HepG2 (cell line): Measurements from ENCODE around the gene KCNS1.

ENCODE experiments used
- EED ChIP-seq: sonication (generic); formaldehyde crosslinking; IDR thresholded peaks from 2 replicates; pipeline ENCODE4 v1.5.0; 2020; ENCODE audit warnings: mild to moderate bottlenecking, missing genetic modification reagents
- ESRRA ChIP-seq: sonication (generic); formaldehyde crosslinking; IDR thresholded peaks from 2 replicates; pipeline ENCODE4 v1.5.1; 2020; ENCODE audit warnings: mild to moderate bottlenecking, low read depth, missing genetic modification reagents
- FLYWCH1 ChIP-seq: sonication (generic); formaldehyde crosslinking; IDR thresholded peaks from 2 replicates; pipeline ENCODE4 v1.8.1; 2023; ENCODE audit warnings: mild to moderate bottlenecking, missing genetic modification reagents
- MED1 ChIP-seq: sonication (generic); formaldehyde crosslinking; IDR thresholded peaks from 2 replicates; pipeline ENCODE4 v1.4.0; 2020; ENCODE audit warnings: missing genetic modification reagents
- POGZ ChIP-seq: sonication (generic); formaldehyde crosslinking; IDR thresholded peaks from 2 replicates; pipeline ENCODE4 v1.4.0; 2020; ENCODE audit warnings: mild to moderate bottlenecking, missing genetic modification reagents
- POLR2AphosphoS5 ChIP-seq: IDR thresholded peaks from 2 replicates; pipeline ENCODE4 v1.6.1; 2012; ENCODE audit warnings: low read depth, low read length
- RBM22 ChIP-seq: fragments of 200-400 bp; formaldehyde crosslinking; optimal IDR thresholded peaks from 2 replicates; pipeline ENCODE3; 2017; ENCODE audit warnings: mild to moderate bottlenecking, low read length, moderate library complexity
- RORA ChIP-seq: sonication (generic); formaldehyde crosslinking; IDR thresholded peaks from 2 replicates; pipeline ENCODE4 v1.5.0; 2020; ENCODE audit warnings: mild to moderate bottlenecking, missing genetic modification reagents, moderate library complexity
- YY1 ChIP-seq: IDR thresholded peaks from 2 replicates; pipeline ENCODE4 v1.6.1; 2011; ENCODE audit warnings: low read length, low read depth, moderate library complexity, mild to moderate bottlenecking; ENCODE audit not compliant: insufficient read depth, insufficient replicate concordance
- ZNF550 ChIP-seq: sonication (generic); formaldehyde crosslinking; IDR thresholded peaks from 2 replicates; pipeline ENCODE4 v1.4.0; 2020; ENCODE audit warnings: mild to moderate bottlenecking, missing genetic modification reagents, borderline replicate concordance
- TF ChIP-seq, protein P1 (sequence below): sonication (generic); formaldehyde crosslinking; IDR thresholded peaks from 2 replicates; pipeline ENCODE4 v1.5.0; 2020; ENCODE audit warnings: mild to moderate bottlenecking, missing genetic modification reagents, moderate library complexity
- TF ChIP-seq, protein P2 (sequence below): sonication (generic); formaldehyde crosslinking; IDR thresholded peaks from 2 replicates; pipeline ENCODE4 v1.4.0; 2020; ENCODE audit warnings: mild to moderate bottlenecking, low read depth, missing genetic modification reagents
- TF ChIP-seq, protein P3 (sequence below), 2 experiments: IDR thresholded peaks; 2 replicates each; pipeline ENCODE4 v1.6.1; 2011 to 2012; ENCODE audit warnings: low read length in 2 of 2, borderline replicate concordance in 1 of 2, low read depth in 1 of 2, mild to moderate bottlenecking in 1 of 2, moderate library complexity in 1 of 2

DNA sequence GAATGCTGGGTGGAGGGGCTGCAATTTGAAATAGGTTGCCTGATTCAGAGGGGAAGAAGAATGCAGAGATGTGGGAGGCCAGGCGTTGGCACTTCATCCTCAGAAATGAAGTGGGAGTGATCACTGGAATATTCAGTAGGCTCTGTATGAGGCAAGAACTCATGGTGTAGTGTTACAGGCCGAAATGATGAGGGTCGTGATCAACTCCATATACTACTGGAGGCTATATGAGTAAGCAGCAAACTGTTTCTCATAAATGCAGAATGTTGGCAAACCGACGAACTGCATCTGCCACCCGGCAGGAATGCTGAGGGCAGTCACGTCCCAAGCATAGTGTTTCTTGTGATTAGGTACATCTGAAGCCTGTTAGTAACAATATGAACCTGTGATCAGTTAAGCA, 12.7 kb downstream of the KCNS1 start:
- TF ChIP-seq RBM22 (no peak), RORA (CRISPR knock-in tag) (no peak), EED (CRISPR knock-in tag) (no peak), ESRRA (CRISPR knock-in tag) (no peak), POLR2AphosphoS5 (no peak), POGZ (CRISPR knock-in tag) (no peak), ZNF550 (CRISPR knock-in tag) (no peak), MED1 (no peak), FLYWCH1 (CRISPR knock-in tag) (no peak), YY1 (no peak)
- TF ChIP-seq, protein P1, sequence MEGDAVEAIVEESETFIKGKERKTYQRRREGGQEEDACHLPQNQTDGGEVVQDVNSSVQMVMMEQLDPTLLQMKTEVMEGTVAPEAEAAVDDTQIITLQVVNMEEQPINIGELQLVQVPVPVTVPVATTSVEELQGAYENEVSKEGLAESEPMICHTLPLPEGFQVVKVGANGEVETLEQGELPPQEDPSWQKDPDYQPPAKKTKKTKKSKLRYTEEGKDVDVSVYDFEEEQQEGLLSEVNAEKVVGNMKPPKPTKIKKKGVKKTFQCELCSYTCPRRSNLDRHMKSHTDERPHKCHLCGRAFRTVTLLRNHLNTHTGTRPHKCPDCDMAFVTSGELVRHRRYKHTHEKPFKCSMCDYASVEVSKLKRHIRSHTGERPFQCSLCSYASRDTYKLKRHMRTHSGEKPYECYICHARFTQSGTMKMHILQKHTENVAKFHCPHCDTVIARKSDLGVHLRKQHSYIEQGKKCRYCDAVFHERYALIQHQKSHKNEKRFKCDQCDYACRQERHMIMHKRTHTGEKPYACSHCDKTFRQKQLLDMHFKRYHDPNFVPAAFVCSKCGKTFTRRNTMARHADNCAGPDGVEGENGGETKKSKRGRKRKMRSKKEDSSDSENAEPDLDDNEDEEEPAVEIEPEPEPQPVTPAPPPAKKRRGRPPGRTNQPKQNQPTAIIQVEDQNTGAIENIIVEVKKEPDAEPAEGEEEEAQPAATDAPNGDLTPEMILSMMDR = no peak
- TF ChIP-seq, protein P2, sequence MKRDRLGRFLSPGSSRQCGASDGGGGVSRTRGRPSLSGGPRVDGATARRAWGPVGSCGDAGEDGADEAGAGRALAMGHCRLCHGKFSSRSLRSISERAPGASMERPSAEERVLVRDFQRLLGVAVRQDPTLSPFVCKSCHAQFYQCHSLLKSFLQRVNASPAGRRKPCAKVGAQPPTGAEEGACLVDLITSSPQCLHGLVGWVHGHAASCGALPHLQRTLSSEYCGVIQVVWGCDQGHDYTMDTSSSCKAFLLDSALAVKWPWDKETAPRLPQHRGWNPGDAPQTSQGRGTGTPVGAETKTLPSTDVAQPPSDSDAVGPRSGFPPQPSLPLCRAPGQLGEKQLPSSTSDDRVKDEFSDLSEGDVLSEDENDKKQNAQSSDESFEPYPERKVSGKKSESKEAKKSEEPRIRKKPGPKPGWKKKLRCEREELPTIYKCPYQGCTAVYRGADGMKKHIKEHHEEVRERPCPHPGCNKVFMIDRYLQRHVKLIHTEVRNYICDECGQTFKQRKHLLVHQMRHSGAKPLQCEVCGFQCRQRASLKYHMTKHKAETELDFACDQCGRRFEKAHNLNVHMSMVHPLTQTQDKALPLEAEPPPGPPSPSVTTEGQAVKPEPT (CRISPR knock-in tag) = no peak
- TF ChIP-seq, protein P3, sequence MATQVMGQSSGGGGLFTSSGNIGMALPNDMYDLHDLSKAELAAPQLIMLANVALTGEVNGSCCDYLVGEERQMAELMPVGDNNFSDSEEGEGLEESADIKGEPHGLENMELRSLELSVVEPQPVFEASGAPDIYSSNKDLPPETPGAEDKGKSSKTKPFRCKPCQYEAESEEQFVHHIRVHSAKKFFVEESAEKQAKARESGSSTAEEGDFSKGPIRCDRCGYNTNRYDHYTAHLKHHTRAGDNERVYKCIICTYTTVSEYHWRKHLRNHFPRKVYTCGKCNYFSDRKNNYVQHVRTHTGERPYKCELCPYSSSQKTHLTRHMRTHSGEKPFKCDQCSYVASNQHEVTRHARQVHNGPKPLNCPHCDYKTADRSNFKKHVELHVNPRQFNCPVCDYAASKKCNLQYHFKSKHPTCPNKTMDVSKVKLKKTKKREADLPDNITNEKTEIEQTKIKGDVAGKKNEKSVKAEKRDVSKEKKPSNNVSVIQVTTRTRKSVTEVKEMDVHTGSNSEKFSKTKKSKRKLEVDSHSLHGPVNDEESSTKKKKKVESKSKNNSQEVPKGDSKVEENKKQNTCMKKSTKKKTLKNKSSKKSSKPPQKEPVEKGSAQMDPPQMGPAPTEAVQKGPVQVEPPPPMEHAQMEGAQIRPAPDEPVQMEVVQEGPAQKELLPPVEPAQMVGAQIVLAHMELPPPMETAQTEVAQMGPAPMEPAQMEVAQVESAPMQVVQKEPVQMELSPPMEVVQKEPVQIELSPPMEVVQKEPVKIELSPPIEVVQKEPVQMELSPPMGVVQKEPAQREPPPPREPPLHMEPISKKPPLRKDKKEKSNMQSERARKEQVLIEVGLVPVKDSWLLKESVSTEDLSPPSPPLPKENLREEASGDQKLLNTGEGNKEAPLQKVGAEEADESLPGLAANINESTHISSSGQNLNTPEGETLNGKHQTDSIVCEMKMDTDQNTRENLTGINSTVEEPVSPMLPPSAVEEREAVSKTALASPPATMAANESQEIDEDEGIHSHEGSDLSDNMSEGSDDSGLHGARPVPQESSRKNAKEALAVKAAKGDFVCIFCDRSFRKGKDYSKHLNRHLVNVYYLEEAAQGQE (IDR thresholded peaks at IDR 0.05; ENCODE audit: borderline replicate concordance in 1 of 2, low read depth in 1 of 2, low read length in 2 of 2) = no peak
